Measurements from ENCODE around the gene COX7A2.

GRCh38 chr6:75275067-75275466 is 31.5 kb upstream of the COX7A2 start:
- no peak for TF ChIP-seq RFX5 (IDR thresholded peaks at IDR 0.05; ENCODE audit: low read depth, low read length)
- no peak for TF ChIP-seq REST (IDR thresholded peaks at IDR 0.05; ENCODE audit: low read depth, low read length)
- TF ChIP-seq CTCF (IDR thresholded peaks at IDR 0.05 in 2 of 3, conservative IDR thresholded peaks at IDR 0.05 in 1 of 3; ENCODE audit: control insufficient read depth in 2 of 3, extremely low read depth in 1 of 3, insufficient read depth in 1 of 3, low read depth in 3 of 3, low read length in 3 of 3), result no peak
- no peak for TF ChIP-seq EZH2 (IDR thresholded peaks at IDR 0.05; ENCODE audit: borderline replicate concordance, control insufficient read depth, low read depth, low read length)
- no peak for TF ChIP-seq MXI1 (IDR thresholded peaks at IDR 0.05; ENCODE audit: low read depth, low read length)

Data from GM12878 (cell line).